ENCODE data around the gene ANKRD52.
"Not testable (repeated sequence)": the region's sequence is repeated elsewhere in the genome, so short reads cannot be mapped to it uniquely, and the experiment has no call there.

ANKRD52 gene

GRCh38 chr12:56258068-56258819, at the start of gene ANKRD52:
Gene ANKRD52, minus strand, starts transcription at chr12:56258384. Its CDS starts 115 bp downstream, at chr12:56258269.
- DNase-seq: peak; percentile 84 to 88

GRCh38 chr12:56307221-56307965, 49.2 kb upstream of the ANKRD52 start:
- DNase-seq: no peak

GRCh38 chr12:56304872-56305590, 46.8 kb upstream of the ANKRD52 start:
- no peak for DNase-seq

GRCh38 chr12:56304276-56304675, 46.1 kb upstream of the ANKRD52 start:
- no peak for DNase-seq

GRCh38 chr12:56300644-56301464, 42.7 kb upstream of the ANKRD52 start:
- DNase-seq: peak; percentile 23 to 29

- peak; percentile 98 to 99 for DNase-seq
Observed at GRCh38 chr12:56299853-56300643, 41.9 kb upstream of the ANKRD52 start, which contains the start of gene CS. Gene CS, minus strand, starts transcription at chr12:56300330. Its CDS starts 129 bp downstream, at chr12:56300201.

GRCh38 chr12:56299308-56299852, 41.2 kb upstream of the ANKRD52 start:
- DNase-seq: no peak

- DNase-seq: no peak
Observed at GRCh38 chr12:56298828-56299227, 40.6 kb upstream of the ANKRD52 start.

GRCh38 chr12:56297400-56297799, 39.2 kb upstream of the ANKRD52 start:
- DNase-seq: no peak

- no peak for DNase-seq
Observed at GRCh38 chr12:56296295-56296694, 38.1 kb upstream of the ANKRD52 start.

GRCh38 chr12:56293795-56294194, 35.6 kb upstream of the ANKRD52 start:
- DNase-seq: no peak

- no peak for DNase-seq
Observed at GRCh38 chr12:56288705-56289387, 30.7 kb upstream of the ANKRD52 start.

GRCh38 chr12:56286044-56286830, 28.1 kb upstream of the ANKRD52 start:
- DNase-seq: no peak

GRCh38 chr12:56284263-56284662, 26.1 kb upstream of the ANKRD52 start:
- not testable (repeated sequence) for DNase-seq

- no peak for DNase-seq
Observed at GRCh38 chr12:56282579-56282978, 24.4 kb upstream of the ANKRD52 start.

- no peak for DNase-seq
Observed at GRCh38 chr12:56282030-56282429, 23.8 kb upstream of the ANKRD52 start.

- DNase-seq: no peak
Observed at GRCh38 chr12:56280849-56281248, 22.7 kb upstream of the ANKRD52 start.

- no peak for DNase-seq
Observed at GRCh38 chr12:56278905-56279304, 20.7 kb upstream of the ANKRD52 start.

- no peak for DNase-seq
Observed at GRCh38 chr12:56274299-56274698, 16.1 kb upstream of the ANKRD52 start.

- not testable (repeated sequence) for DNase-seq
Observed at GRCh38 chr12:56272468-56272867, 14.3 kb upstream of the ANKRD52 start.
